ACHN (cell line): ENCODE results near the gene LYPD6.

Experiments
- DNase-seq: peaks from one replicate; pipeline ENCODE4 v3.0.0-alpha.2; 2015
- in situ Hi-C: cut with HindIII; loops from 2 replicates; pipeline ENCODE4 v1.10.0; 2017; ENCODE audit warnings: low sequenced_read_pairs, low pct_ligation_motif_present, low pct_unique_long_range_greater_than_20kb

The LYPD6 gene

DNA sequence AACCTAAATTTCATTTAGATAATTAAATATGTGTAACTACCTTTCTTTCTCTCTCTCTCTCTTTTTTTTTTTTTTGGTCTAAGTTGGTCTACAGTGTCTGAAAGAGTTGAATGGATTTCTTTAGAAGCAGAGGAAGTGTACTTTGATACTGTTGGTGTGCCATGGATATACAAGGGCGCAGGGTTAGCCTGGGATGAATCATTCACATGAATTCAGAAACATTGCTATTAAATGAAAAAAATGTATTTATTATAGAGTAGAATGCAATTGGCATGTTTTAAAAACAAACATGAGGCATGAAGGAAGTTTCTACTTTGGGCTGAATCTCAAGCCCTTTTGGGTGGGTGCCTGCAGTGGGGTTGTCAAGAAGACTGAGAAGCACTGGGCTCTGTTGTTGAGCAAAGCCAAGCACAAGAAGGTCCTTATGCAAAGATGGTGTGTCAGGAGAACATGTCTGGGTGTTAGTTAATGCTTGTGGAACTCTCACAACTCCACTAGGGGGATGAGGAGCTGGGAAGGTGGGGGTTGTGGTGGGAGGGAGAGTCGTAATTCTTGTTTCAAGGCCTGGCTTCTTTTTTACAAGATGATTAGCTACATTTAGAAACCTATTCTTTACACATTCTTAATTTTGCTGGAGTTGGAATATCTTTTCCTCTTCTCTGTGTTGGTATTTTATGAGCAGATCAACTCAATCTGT, 57.9 kb downstream of the LYPD6 start:
- DNase-seq = no peak
- in situ Hi-C loops = no loop called here

DNA sequence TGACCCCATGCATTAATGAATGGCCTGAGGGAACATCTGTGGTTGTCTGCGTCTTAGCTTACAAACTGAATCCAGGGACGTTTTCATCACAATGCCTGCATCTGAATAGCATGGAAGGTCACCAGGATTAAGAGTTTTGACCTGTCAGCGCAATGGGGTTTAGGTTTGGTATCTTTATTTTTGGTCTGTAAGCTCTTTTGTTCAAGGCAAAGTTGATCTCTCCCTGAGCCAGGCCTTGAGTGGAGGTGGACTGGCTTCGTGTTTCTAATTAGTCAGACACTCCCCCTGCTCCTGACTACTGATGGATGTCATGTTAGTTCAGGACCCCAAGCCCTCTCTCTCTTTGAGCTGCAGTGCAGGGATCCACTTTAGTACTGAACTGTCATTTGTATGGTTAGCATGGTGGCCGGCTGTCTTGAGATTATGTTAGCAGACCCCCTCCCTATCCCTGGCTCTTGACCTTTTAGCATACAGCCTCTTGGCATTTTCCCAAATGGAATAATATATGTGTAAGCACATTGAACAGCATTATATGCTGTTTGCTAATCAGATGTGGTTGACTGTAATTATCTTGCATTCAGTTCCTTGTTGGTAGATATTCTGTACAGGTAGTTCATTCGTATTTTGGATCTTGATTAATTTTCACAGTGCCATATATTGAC, 59.2 kb downstream of the LYPD6 start:
- in situ Hi-C loops = no loop called here

DNA sequence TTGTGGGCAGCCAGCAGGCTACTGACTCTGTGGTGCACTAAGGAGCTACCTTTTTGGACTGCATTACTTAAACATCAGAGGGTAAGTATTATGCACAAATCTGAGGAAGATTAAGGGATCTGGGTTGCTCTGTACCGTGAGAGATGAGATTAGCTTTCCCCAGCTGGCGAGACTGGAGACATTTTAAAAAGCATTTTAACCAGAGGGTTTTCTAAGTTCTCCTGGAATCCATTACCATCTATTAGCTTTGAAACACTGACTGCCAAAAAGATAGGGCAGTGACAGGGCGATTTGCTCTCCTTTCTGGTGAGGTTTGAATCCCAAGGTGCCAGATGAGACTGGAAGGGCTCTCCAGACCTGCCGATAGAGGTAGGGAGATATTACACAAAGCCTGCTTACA, 63.2 kb downstream of the LYPD6 start:
- no peak for DNase-seq
- in situ Hi-C loops = no loop called here

More for the DNA sequence above, 59.2 kb downstream of the LYPD6 start:
- no peak for DNase-seq

DNA sequence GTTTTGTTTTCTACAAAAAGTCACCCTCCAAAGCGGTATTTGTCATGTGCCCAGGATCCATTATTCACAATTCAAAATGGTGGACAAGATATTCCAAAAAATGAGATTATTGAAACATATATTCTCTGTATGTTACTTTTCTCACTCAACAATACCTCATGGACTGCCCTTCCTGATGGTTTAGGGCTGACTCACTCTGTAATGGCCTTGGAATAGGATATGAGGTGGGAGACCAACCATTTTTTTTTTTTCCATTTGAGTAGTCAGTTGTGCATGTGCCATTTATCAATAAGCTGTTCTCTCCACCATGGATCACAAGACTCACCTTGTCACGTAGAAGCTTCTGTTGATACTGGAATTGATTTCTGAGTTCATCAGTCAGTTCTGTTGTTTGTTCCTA, 64.5 kb downstream of the LYPD6 start:
- in situ Hi-C loops = no loop called here
- no peak for DNase-seq

DNA sequence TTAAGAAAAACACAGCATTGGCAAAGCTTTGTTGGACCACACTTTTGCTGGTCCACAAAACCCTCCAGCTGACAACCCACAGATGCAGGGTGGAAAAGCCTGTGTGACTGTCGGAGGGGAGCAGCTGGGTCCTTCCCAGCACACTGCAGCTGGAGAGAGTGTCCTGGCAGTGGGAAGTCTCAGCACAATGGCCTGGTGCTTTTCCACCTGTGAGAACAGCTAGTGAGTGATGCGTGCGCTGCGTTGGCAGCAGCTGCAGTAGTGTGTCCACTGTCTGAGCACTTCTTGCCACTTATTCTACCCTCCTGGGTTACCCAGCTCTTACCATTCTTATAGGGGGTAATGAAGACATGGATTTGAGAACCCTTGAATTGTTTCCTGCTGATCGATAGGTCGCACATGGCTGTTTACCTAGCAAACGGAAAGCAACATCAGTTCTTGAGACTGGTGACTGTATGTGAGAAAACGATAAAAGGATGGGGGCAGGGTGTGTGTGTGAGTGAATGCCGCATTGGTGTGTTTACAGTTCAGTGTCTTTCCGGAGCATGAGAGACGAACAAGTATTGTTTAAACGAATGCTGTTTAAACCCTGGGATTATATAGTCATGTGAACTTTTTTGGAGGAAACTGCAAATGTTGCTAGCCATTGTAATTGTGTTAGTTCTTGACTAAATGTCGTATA, 69.7 kb downstream of the LYPD6 start:
- in situ Hi-C loops = no loop called here
- no peak for DNase-seq

DNA sequence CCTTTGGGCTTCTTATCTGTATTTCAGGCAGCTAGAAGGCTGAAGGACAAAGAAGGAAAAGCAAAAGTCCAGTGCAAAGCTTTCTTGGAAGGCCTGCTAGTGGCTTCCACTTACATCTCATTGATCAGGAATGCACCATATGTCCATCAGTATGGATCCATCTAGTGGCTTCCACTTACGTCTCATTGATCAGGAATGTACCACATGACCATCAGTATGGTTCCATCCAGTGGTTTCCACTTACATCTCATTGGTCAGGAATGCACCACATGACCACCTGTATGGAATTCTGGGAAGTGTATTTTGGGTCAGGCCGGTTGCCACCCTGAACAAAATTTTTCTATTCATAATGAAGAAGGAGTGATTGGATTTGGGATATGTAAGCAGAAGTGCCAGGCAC, 70.6 kb downstream of the LYPD6 start:
- in situ Hi-C loops = no loop called here
- no peak for DNase-seq

DNA sequence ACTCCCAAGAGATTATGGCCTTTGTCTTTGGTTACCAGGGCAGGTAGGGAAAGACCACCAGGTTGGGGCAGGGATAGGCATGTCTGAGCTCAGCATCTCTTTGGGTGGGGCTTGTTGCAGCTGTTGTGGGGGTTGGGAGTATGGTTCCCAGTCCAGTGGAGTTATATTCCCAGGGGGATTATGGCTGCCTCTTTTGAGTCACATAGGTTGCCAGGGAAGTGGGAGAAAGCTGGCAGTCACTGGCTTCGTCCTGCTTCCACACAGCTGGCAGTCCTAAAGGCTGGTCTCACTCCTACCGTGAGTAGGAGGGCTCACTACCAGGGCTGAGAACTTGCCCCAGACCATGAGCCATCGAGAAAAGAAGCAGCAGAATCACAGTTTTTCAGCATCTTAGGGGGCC, 79.1 kb downstream of the LYPD6 start:
- in situ Hi-C loops = no loop called here
- no peak for DNase-seq

DNA sequence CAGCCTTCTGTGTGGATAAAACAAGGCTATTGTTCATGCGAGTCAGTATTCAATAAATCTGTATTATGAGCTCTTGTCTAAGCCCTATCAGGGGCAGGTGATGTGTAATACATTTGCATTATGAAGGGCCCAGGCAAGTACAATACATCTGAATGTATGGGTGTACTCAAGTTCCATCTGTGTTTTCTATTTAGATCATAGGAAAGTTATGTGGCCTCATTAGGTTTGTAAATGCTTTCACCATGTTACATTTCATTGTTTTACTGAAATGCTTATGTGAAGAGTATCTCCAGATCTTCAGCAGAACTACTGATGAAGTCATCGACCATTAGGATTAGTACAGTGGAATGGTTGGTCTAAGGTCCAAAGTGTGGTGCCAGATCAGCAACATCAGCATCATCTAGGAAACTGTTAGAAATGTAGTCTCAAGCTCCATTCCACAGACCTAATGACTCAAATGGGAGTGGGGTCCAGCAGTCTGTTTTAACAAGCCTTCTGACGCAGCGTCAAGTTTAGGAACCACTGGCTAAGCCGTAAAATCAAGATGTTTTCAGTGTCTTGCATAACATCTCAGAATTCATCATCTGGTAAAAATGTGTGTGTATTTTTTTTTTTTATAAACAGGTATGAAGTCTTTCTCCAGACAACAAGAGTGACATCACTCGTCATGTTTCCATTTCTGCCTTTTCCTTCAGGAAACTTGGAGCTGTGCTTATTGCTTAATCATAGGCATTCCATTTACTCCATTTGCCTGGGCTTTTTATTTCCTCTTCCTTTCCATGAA, 80.5 kb downstream of the LYPD6 start:
- in situ Hi-C loops = no loop called here
- no peak for DNase-seq

DNA sequence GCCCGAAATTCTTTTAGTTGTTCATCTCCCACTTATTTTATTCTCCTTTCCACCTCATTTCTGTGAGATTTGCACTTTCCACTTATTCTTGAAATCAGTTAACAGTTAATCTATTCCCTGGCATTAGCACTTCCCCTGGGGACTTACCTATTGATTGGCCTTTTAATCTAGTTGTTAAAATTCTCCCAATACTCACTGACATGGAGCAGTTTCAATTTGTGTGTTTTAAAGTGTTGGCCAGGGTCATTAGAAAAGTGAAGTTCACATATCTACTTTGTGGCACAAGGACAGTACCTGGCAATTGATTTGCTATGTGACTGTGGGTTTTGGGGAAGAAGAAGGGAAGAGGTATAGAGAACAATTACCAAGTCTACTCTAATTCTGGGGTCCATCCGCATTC, 83.1 kb downstream of the LYPD6 start:
- in situ Hi-C loops = no loop called here
- DNase-seq = no peak

DNA sequence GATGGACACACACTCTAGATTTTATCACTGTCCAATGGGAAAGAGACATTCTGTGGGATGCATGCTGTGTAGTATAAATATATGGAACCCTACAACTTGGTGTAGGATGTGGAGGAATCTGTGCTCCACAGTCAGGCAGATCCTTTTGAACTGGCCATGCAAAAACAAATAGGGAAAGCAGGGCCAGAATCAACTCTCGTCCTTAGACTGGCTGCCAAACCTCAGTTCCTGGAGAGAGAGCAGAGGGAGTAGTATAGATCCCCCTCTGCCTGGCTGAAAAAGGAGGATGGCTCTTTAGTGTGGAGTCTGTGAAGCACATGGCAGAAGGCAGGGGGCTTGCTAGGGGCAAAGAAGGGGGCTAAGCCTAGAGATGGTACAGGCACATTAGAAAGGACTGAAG, 84.7 kb downstream of the LYPD6 start:
- no peak for DNase-seq
- in situ Hi-C loops = no loop called here

DNA sequence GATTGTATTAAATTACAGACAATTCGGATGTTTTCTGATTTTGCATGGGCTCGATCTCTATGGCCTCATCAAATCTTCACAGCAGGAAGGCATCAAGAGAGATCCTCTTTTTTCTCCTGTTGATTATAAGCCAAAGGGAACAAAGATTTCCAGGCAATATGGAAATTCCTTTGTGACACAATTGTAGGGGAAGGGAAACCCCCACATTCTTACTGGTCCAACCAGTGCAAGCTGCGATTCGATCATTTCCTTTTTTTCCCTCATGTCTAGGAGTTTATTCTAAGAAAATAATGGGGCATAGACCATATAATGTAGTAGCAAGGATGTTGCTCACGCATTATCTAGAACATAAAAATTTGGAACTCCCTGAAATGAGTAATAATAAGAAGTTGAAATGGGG, 87.7 kb downstream of the LYPD6 start:
- no peak for DNase-seq
- in situ Hi-C loops = no loop called here

DNA sequence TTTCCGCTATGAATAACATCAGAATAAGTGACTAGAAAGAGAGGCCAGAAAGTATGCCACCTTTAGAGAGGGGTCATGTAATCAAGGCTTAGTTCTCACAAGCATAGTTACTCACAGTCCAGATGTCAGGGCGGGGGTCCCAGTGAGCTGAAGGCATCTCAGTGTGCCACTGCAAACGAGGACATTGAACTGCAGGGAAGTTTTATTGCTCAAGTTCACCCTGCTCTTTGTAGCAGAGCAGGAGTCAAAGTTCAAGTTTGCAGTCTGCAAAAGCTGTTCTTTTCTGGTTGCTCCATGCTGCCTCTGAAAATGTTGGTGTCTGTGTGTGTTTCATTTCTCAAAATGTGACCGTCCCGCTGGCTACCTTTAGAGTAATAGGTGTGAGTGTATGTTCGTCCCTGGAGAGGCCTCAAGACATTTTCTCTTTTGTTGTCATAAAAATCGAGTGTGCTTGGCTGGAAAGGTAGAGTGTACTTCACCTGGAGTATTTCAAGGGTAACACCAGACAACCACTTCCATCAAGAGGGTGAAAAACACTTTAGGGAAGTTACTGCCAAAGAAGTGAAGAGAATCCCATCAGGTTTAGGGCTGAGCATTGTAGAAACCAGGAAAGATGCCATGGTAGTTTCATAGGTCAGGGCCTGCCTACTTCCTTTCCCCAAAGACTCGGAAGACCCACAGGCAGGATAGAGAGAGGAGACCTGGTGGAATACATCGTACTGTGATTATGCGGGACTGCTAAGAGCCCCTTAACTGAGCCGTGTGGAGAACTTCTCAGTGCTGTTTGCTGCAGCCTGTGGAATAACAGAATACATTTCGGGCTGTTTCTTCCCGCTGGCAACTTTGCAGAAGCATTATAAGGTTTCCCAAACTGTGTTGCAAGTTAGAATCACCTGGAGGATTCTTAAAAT, 89.9 kb downstream of the LYPD6 start:
- in situ Hi-C loops = no loop called here
- no peak for DNase-seq

DNA sequence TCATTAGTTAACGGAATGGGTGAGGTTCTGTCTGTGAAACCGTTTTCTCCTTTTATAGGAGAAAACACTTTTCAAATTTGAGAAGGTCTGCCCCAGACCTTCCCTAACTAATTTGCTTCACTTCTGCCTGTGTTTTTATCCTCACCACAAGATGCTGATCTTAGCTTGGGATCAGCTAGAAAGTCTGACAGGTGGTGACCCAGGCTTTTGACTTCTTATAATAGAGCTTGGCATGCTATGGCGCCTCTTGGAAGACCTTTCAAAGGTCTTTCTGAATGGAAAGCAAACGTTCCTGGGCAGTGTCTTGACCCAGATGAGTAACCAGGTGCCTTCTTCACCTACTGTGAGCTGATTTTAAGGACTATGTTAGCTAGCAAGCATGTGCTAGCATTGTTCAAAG, 91.4 kb downstream of the LYPD6 start:
- in situ Hi-C loops = no loop called here
- no peak for DNase-seq

DNA sequence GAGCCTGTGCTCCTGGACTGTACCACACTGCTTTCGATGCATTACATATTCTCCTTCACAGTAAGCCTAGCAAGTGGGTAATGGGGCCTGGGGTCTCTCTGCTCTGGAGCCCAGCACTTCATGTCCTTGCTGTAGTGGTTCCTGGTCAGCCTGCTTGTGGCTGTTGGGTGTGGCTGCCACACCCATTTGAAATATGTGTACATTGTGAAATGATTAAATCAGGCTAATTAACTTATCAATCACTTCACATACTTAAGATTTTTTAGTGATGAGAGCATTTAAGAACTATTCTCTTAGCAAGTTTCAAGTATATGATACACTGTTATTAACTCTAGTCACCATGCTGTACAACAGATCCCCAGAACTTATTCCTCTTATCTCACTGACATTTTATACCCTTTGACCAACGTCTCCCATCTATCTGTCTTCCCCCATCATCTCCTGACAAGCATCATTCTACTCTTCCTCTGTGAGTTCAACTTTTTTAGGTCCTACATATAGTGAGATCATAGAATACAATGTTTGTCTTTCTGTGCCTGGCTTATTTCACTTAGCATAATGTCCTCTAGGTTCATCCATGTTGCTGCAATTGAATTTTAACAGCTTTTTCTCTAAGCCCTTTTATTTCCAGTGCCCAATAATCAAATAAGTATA, 92.1 kb downstream of the LYPD6 start:
- no peak for DNase-seq

DNA sequence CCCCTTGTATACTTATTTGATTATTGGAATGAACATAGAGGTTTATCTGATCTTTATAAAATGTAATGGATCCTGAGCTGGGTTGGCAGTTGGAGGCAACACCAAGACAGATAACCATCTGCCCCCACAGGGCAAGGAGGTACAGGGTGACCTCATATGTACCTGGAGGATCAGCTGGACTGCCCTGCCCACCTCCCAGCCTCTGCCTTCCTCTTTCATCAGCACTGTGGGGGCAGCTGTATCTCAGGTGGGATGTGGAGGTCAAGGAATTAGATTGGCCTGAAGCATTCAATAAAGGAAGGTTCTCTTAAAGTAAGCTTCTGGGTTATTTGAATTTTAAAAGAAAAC, 92.6 kb downstream of the LYPD6 start:
- no peak for DNase-seq
- in situ Hi-C loops = no loop called here

More for the DNA sequence above, 92.1 kb downstream of the LYPD6 start:
- in situ Hi-C loops = no loop called here

DNA sequence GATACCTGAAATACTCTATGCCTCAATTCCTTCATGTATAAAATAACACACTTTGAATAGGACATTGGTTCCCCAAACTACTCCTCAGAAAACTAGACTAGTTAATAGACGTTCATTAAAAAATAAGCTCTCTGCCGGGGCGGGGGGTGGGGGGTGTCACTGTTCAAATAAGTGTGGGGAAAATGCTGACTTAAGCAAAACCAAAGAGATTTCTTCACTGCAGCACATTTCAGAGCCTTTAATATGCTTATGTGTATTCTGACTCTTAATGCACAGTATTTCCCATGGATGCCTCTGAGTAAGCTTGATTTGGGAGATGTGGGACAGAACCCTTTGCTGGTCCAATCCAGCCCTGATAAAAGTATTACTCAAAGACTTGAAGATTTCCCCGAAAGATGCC, 93.2 kb downstream of the LYPD6 start:
- no peak for DNase-seq
- in situ Hi-C loops = no loop called here

DNA sequence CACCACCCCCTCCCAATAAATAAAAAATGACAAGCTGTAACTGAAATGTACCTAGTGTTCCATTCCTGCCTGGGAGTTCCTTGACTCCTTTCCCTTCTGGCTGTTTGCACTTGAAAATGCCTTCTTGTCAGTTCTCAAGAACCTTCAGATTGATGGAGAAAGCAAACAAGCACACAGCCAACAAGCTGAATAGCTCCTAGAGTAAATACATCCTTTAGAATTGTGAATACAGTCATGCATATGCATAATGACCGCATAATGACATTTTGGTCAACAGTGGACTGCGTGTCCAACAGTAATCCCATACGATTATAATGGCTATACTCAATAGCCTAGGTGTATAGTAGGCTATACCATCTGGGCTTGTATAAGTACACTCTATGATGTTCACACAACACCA, 97.0 kb downstream of the LYPD6 start:
- DNase-seq = no peak
- in situ Hi-C loops = no loop called here

DNA sequence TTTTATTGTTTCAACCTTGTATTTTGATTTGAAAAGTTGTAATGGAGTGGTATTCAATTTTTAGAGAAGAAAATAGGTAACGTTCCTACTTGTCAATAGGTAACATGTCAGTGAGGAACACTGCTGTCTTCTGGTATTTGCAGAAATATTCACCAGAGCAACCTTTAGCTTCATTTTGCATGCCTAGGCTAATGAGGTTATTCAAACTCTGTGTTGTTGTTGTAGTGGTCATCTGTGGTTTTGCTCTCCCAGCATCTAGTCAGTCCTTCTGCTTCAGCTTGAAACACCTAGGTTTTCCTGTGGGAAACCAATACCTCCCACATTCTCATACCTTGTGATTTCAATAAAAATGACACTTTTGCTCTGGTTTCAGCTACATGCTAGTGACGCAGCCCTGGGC, 98.4 kb downstream of the LYPD6 start:
- in situ Hi-C loops = no loop called here
- DNase-seq = no peak
